HepG2 (cell line): Measurements from ENCODE around the gene ABHD17C. TPM values are rescaled to one million over a fixed set of nuclear protein-coding genes. Genes with fewer than 3 reads are reported as not detected.

Source experiments
- DMAP1 ChIP-seq: IDR thresholded peaks from 2 replicates; pipeline ENCODE4 v1.6.1; 2016
- ETV5 ChIP-seq: IDR thresholded peaks from 2 replicates; pipeline ENCODE4 v1.6.1; 2018; ENCODE audit warnings: missing biosample characterization, missing genetic modification reagents, inconsistent platforms, borderline replicate concordance
- NR0B2 ChIP-seq: sonication (generic); formaldehyde crosslinking; IDR thresholded peaks from 2 replicates; pipeline ENCODE4 v1.4.0; 2020; ENCODE audit warnings: mild to moderate bottlenecking, missing genetic modification reagents
- RBFOX2 ChIP-seq: fragments of 200-400 bp; formaldehyde crosslinking; IDR thresholded peaks from 2 replicates; pipeline ENCODE4 v1.6.1; 2017; ENCODE audit warnings: low read depth, mild to moderate bottlenecking, low read length
- RBM39 ChIP-seq: fragments of 200-400 bp; formaldehyde crosslinking; IDR thresholded peaks from one replicate; pipeline ENCODE4 v1.6.1; 2018; ENCODE audit warnings: antibody characterized with exemption, mild to moderate bottlenecking, low read depth, low read length; ENCODE audit not compliant: poor library complexity, severe bottlenecking
- ZMAT5 ChIP-seq: sonication (generic); formaldehyde crosslinking; IDR thresholded peaks from 2 replicates; pipeline ENCODE4 v1.5.0; 2020; ENCODE audit warnings: mild to moderate bottlenecking, low read depth, missing genetic modification reagents, borderline replicate concordance
- ZNF558 ChIP-seq: sonication (generic); formaldehyde crosslinking; IDR thresholded peaks from 2 replicates; pipeline ENCODE4 v1.9.0; 2022; ENCODE audit warnings: mild to moderate bottlenecking, missing genetic modification reagents, borderline replicate concordance
- polyA plus RNA-seq, 8 experiments: library from polyadenylated mRNA; depleted of rRNA in 3 of 8; stranded (reverse) in 7 of 8; unstranded in 1 of 8; fragments of >200 nt; fragmentation: Illumina TruSeq in 4 of 8; extraction: Trizol in 4 of 8; gene quantifications; 2 replicates each; pipeline versions ENCODE4 v1.2.1 to v1.2.3, GENCODE V29; 2011 to 2016; ENCODE audit warnings: low read depth in 4 of 8, missing spikeins in 1 of 8, mixed read lengths in 1 of 8; ENCODE audit not compliant: insufficient read depth in 1 of 8
- total RNA-seq, 5 experiments: library from RNA; depleted of rRNA; stranded (reverse); fragments of >200 nt; fragmentation: Illumina TruSeq; extraction: Trizol; gene quantifications; 2 replicates each; pipeline ENCODE4 v1.2.3, GENCODE V29; 2016; ENCODE audit warnings: low read depth in 1 of 5
- TF ChIP-seq, protein P1 (sequence below): sonication (generic); formaldehyde crosslinking; IDR thresholded peaks from 2 replicates; pipeline ENCODE4 v1.5.1; 2020; ENCODE audit warnings: mild to moderate bottlenecking, missing genetic modification reagents, moderate library complexity

ABHD17C gene
- total and polyA plus RNA-seq, 2 of the 13 experiments (the other 11 are each of a cell fraction or from before 2014, with no cell fraction given): 2.9 to 3.9 TPM

DNA sequence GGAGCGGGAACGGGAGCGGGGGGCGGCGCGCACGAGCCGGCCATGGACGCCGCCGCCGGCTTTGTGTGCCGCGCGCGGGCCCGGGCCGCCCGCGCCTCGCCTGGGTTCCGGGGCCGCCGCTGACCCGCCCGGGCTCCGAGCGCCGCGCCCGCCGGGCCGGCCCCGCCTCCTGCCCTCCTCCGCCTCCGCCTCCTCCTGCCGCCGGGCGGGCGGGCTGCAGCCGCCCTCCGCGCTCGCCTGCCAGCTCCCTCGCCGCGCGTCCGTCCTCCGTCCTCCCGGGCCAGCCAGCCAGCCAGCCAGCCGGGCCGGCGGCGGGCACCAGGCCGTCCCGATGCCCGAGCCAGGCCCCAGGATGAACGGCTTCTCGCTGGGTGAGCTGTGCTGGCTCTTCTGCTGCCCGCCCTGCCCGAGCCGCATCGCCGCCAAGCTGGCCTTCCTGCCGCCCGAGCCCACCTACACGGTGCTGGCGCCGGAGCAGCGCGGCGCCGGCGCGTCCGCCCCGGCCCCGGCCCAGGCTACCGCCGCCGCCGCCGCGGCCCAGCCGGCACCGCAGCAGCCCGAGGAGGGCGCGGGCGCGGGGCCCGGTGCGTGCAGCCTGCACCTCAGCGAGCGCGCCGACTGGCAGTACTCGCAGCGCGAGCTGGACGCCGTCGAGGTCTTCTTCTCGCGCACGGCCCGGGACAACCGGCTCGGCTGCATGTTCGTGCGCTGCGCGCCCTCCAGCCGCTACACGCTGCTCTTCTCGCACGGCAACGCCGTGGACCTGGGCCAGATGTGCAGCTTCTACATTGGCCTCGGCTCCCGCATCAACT, at the start of gene ABHD17C (continued):
- TF ChIP-seq ZMAT5 (CRISPR knock-in tag) (no peak), ETV5 (no peak), NR0B2 (CRISPR knock-in tag) (0 out of 2 replicates have a peak, but pooled peaks have one; percentile 38), DMAP1 (CRISPR knock-in tag) (peak; percentile 22; the same call in 1 of the 2 replicates), RBM39 (peak; percentile 40), RBFOX2 (peak; percentile 64), ZNF558 (CRISPR knock-in tag) (0 out of 2 replicates have a peak, but pooled peaks have one; percentile 11)
- TF ChIP-seq, protein P1, sequence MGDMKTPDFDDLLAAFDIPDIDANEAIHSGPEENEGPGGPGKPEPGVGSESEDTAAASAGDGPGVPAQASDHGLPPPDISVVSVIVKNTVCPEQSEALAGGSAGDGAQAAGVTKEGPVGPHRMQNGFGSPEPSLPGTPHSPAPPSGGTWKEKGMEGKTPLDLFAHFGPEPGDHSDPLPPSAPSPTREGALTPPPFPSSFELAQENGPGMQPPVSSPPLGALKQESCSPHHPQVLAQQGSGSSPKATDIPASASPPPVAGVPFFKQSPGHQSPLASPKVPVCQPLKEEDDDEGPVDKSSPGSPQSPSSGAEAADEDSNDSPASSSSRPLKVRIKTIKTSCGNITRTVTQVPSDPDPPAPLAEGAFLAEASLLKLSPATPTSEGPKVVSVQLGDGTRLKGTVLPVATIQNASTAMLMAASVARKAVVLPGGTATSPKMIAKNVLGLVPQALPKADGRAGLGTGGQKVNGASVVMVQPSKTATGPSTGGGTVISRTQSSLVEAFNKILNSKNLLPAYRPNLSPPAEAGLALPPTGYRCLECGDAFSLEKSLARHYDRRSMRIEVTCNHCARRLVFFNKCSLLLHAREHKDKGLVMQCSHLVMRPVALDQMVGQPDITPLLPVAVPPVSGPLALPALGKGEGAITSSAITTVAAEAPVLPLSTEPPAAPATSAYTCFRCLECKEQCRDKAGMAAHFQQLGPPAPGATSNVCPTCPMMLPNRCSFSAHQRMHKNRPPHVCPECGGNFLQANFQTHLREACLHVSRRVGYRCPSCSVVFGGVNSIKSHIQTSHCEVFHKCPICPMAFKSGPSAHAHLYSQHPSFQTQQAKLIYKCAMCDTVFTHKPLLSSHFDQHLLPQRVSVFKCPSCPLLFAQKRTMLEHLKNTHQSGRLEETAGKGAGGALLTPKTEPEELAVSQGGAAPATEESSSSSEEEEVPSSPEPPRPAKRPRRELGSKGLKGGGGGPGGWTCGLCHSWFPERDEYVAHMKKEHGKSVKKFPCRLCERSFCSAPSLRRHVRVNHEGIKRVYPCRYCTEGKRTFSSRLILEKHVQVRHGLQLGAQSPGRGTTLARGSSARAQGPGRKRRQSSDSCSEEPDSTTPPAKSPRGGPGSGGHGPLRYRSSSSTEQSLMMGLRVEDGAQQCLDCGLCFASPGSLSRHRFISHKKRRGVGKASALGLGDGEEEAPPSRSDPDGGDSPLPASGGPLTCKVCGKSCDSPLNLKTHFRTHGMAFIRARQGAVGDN (CRISPR knock-in tag): peak; percentile 81
